ENCODE data around the gene EFL1. TPM values are rescaled to one million over a fixed set of nuclear protein-coding genes. Genes with fewer than 3 reads are reported as not detected.

The EFL1 gene
- polyA plus RNA-seq, 3 donors: 23.4 to 25.5 (median 24.5) TPM

DNA sequence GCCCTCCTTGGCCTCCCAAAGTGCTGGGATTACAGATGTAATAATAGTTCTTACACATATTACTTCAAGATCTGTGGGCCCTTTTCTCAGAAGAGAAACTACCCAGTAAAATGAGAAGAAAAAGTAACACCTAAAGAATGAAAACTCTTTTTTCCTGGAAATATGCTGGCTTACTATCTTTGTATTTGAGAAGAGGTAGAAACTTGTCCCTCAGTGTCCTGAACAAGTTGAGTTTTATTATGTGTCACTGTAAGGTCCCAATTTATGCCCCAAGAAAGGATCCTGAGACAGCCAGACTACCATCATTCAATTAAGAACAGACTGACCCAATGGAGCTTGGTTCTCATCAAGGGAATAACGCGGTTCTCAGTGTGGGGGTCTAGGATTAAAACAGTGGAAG, 93.8 kb downstream of the EFL1 start:
- no peak for DNase-seq (ENCODE audit: low read depth in 3 of 3, low spot score in 2 of 3)

DNA sequence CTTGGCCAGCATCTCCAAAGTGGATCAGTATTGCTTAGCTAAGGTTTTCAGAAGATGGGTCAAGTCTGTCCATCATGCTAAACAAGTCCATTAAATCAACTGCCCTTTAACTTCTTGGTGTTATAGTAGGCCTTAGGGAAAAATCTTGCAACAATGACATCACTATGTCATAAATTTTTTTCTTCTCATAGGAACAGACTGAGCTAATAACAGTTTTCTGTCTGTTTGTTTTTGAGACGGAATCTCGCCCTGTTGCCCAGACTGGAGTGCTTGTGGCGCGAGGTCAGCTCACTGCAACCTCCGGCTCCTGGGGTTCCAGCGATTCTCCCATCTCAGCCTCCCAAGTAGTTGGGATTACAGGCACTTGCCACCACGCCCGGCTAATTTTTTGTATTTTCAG, 94.2 kb downstream of the EFL1 start:
- DNase-seq (ENCODE audit: low read depth in 3 of 3, low spot score in 2 of 3): no peak

DNA sequence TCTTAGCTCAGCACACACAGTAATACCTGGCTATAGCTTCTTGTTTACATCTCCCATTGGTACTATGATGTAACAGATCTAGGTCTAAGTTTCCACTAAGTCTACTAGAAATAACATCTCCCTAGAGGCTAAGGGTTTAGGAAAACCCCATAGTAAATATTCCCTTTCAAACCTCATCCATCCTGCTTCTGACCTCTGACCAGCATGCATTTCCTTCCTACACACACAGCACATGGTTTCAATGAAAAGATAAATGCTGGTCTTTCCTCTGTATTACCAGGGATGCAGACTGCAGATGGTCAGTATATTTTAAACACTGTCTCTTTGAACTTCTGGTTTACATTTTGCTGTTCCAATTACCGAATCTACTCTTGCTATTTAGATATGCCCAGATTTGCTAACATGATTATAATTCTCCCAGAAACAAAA, 96.6 kb downstream of the EFL1 start:
- no peak for DNase-seq (ENCODE audit: low read depth in 3 of 3, low spot score in 2 of 3)

GRCh38 chr15:82159922-82160321, 102.6 kb downstream of the EFL1 start:
- no peak for DNase-seq (ENCODE audit: low read depth in 3 of 3, low spot score in 2 of 3)

DNA sequence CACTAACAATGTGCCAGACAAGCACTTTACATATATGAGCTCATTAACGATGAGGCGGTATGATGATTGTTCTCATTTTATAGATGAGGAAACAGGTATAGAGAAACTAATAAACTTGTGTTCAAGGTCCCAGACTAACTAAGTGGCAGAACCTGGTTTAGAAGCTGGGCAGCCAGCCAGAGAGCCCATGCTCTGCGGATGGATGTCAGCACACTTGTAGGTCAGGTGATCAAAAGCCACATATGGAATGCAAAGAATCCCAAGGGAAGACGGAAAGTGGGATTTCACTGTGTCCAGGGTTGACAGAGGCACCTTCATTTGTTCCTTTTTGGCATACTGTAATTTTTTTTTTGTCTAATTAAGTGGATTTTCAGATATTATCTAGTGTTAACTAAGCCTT, 103.7 kb downstream of the EFL1 start:
- DNase-seq (ENCODE audit: low read depth in 3 of 3, low spot score in 2 of 3): no peak

DNA sequence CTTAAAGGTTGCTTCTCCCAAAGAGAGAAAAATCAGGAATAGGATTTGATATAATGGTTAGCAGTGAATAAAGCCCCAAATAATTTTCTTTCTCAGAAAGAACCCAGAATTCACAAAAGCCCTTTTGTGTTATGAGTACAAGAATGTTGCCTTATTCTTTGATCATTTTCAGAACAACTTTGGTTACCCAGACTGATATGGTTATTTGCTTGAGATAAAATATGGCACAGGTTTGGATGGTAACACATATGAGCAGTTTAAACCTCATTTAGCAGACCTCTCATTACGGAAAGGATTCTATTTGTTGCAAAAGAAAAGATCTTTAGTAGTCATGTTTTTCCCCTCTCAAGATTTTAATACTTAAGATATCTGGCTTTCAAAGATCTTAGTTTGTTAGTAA, 111.9 kb downstream of the EFL1 start:
- DNase-seq (ENCODE audit: low read depth in 3 of 3, low spot score in 2 of 3): no peak

DNA sequence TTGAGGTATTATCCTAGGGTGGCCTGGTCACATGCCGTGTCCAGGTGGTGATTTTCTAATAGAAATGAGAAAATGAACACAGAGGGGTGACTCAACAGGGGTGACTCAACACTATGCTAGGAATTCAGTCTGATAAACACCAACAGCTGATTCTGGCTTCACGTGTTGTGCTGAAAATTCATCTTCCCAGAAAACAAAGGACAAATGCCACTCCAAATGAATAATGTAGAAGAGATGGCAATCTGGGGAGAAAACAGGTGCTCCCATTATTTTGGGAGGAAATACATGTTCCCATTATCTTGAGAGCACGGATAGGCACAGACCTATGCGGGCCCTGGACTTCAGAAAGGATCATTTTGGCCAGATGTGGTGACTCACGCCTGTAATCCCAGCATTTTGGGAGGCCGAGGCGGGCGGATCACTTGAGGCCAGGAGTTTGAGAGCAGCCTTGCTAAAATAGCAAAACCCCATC, 115.5 kb downstream of the EFL1 start:
- no peak for DNase-seq (ENCODE audit: low read depth in 3 of 3, low spot score in 2 of 3)

DNA sequence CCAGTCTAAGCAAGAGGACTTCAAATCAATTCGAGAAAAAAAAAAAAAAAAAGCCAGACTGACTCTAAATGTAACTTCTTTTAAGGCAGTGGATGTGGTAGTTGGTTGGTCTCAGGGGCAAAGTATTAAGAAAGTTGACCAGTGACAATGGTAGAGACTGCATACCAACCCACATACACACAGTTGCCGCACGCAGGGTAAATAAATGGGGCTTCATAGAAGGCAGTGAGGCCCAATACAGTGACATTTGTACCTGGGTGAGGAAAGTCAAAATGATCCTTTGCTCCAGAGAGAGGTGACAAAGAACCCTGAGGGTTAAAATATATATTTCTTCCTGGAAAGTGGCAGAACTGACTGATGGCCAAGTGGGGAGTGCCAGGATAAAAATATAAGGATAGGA, 116.0 kb downstream of the EFL1 start:
- no peak for DNase-seq (ENCODE audit: low read depth in 3 of 3, low spot score in 2 of 3)

- no peak for DNase-seq (ENCODE audit: low read depth in 3 of 3, low spot score in 2 of 3)
Observed at GRCh38 chr15:82143390-82144385, 118.8 kb downstream of the EFL1 start.

DNA sequence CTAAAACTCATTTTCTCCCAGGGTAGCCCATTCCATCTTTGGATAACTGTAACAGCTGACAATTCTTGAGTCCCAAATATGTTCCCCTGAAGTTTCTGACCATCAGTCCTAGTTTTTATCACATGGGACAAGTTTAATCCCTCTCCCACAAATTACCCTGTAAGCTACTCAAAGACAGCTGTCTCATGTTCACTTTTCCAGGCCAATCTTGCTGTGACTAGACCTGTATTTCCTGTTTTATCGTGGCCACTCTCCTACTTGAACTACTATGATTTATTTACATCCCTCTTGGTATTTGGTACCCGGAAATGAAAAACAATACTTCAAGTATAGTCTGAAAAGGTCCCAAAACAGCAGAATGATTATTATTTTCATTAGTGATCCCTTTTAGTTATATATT, 121.6 kb downstream of the EFL1 start:
- DNase-seq (ENCODE audit: low read depth in 3 of 3, low spot score in 2 of 3): no peak

DNA sequence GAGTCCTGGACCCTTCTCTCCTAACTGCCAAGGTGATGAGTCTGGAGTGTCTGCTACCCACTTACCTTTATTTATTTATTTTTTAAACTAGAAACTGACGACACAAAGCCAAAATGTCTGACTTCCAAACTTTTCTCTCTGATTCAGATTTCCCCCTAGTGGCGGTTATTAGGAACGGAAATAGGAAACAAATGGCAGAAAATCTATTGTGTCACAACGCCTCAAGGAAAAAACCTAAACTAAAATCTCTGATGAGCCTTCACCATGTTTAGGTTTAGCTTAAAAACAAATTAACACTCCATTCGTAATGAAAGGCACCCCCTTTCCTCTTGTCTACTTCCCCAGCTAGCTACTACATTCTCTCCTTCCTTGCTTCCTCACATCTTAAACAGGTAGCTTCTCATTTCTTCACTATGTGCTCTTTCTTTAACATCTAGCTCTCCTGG, 122.7 kb downstream of the EFL1 start:
- no peak for DNase-seq (ENCODE audit: low read depth in 3 of 3, low spot score in 2 of 3)

GRCh38 chr15:82138306-82138705, 124.2 kb downstream of the EFL1 start:
- DNase-seq (ENCODE audit: low read depth in 3 of 3, low spot score in 2 of 3): no peak

DNA sequence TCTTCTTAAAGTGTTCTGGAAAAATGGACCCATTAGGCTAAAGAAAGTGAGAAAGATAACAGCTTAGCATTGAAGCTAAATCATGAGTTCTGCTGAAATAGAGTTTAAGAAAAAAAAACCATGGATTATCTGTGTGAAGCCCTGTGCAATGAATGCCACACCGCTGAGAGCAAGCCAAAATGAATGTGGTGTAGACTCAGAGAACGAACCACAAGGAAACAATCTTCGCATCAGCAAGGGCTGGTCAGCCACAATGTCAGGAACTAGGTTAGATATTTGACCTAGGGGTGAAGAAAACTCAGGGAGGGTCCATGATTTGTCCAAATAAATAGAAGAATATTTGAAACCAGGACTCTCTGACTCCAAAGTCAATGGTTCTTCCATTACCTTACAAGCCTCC, 125.3 kb downstream of the EFL1 start:
- no peak for DNase-seq (ENCODE audit: low read depth in 3 of 3, low spot score in 2 of 3)

- DNase-seq (ENCODE audit: low read depth in 3 of 3, low spot score in 2 of 3): no peak
Observed at GRCh38 chr15:82136120-82136519, 126.4 kb downstream of the EFL1 start.

DNA sequence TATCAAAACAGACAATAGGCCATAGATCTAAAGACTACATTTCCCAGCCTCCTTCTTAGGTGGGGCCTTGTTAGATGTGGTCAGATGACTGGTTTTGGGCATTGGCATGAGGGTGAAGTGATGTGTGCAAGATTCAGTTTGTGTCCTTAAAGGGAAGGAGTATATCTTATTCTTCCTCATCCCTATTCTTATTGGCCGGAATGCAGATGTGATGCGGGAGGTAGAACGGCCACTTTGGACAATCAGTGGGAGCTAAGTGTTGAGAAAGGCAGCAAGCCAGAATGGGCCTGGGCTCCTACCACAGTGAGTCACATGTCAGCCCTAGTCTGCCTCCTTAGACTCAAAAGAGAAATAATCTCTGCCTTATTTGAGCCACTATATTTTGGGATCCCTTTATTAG, 126.9 kb downstream of the EFL1 start:
- DNase-seq (ENCODE audit: low read depth in 3 of 3, low spot score in 2 of 3): no peak

- no peak for DNase-seq (ENCODE audit: low read depth in 3 of 3, low spot score in 2 of 3)
Observed at GRCh38 chr15:82134461-82134860, 128.1 kb downstream of the EFL1 start.

- DNase-seq (ENCODE audit: low read depth in 3 of 3, low spot score in 2 of 3): no peak
Observed at GRCh38 chr15:82133251-82133650, 129.3 kb downstream of the EFL1 start.

GRCh38 chr15:82132742-82133141, 129.8 kb downstream of the EFL1 start:
- no peak for DNase-seq (ENCODE audit: low read depth in 3 of 3, low spot score in 2 of 3)

DNA sequence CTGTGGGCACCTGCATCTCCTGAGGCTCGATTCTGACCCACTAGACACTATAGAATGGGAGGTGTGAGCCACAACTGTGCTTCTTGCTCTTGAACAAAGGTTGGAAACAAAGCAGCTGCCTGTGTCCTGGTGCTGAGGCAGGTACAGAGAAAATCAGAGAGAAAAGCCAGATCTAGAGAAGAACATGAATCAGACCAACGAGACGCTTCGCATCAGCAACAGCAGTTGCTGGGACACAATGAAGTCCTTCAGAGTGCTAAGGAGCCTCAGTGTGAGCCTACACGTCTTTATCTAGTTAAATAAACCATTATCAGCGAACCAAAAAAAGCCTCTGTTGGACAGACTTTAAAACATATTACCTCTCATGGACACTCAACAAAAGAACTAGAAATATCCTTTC, 130.4 kb downstream of the EFL1 start:
- DNase-seq (ENCODE audit: low read depth in 3 of 3, low spot score in 2 of 3): no peak

DNA sequence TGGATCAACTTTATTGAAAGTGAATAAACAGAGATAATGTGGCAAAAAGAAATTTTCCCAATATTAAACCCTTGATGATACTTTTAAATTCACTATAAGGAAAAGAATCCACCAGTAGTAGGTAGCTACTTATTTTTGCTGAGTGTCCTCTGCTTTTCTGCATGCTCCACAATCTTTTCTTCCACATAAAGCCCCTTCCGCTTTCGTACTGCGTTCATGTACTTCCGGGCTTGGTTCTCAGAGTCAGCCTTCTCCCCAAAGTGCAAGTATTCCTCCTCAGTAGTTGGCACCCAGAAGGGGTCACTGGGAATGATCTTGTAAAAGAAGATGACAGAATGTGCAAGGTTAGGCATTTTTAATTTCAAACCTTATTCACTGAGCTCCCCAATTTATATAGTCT, 132.3 kb downstream of the EFL1 start:
- DNase-seq (ENCODE audit: low read depth in 3 of 3, low spot score in 2 of 3): no peak

DNA sequence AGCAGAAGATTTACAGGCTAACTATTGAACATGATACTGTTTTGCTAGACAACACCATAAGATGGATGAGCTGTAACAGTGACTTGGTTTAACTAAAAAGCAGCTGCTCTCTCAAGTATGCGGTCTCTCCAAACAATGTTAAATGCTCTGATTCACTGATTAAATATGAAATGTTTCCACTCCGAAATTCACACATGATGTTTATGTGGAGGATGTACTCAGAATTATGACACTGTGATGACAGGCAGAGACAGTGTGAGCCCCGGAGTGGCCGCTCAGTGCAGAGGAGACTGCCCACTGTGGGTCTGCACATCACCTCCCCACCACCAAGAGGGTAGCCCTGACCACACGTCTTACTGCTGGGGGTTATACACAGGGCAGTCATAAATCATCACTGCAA, 132.8 kb downstream of the EFL1 start:
- DNase-seq (ENCODE audit: low read depth in 3 of 3, low spot score in 2 of 3): no peak

- no peak for DNase-seq (ENCODE audit: low read depth in 3 of 3, low spot score in 2 of 3)
Observed at GRCh38 chr15:82129149-82129692, 133.3 kb downstream of the EFL1 start.
